Measurements from ENCODE around the gene TMEM266.

Gene TMEM266

DNA sequence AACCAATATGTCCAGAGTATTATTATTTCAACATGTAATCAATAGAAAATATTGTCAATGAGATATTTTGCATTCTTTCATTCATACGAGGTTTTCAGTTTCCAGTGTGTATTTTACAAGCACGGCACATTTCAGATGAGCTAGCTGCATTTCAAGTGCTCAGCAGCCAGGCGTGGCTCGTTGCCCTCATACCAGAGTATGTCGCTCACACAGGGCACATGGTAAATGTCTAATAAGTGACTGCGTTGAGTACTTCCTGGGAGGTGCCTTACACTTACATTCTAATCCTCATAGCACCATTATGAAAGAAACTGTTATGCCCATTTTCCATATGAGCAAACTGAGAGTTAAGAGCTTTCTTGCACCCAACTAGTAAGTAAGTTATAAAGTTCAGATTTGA lies 47.4 kb downstream of the TMEM266 start:
- H3K36me3 ChIP-seq (ENCODE audit: control insufficient read depth, insufficient read depth, low read length, severe bottlenecking) = no peaks in the 10 kb centered on the region
- DNase-seq (ENCODE audit: low read depth) = no peak
- no peak overlapping the region for H3K9ac ChIP-seq (ENCODE audit: low read length)
- no peaks in the 10 kb centered on the region for H3K9me3 ChIP-seq (ENCODE audit: control insufficient read depth, low read length)
- peaks cover 13% of the 10 kb centered on the region for H3K27me3 ChIP-seq (replicated peaks; ENCODE audit: control insufficient read depth, insufficient read depth, low read length)
- no peaks in the 10 kb centered on the region for H3K4me1 ChIP-seq (ENCODE audit: control insufficient read depth, insufficient read depth, low read length)
- no peak overlapping the region for H3K4me3 ChIP-seq (ENCODE audit: low read length)

DNA sequence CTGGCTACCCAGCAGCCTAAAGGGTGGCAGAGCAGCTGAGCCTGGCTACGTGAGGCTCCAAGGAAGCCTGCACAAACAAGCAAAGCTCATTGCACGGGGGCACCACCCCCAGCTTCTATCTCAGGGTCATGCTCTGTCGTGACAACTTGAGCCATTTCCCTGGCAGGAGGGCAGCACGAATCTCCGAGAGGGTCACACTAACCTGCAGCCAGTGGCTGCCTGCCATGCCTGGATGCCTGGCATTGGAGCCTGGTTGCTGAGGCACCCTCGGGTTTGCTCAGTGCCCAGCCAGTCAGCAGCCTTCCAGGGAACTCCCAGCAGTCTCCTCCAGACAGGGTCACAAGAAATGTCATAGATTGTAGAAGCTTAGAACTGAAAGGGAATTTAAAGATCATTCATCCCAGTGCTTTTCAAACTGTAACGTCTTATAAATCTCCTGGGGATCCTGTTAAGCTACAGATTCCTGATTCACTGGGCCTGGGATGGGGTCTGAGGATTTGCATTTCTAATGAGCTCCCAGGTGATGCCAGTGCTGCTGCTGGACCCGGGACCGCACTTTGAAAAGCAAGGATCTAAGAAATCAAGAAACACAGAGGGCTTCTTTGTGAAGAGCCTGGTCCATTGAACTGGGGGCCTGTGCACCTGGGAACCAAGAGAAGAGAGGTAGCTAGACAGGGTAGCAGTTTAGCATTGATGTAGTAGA lies 48.4 kb downstream of the TMEM266 start:
- Histone ChIP-seq H3K9me3 (ENCODE audit: control insufficient read depth, low read length) (no peaks in the 10 kb centered on the region), H3K4me3 (ENCODE audit: low read length) (no peak overlapping the region), H3K27me3 (replicated peaks; ENCODE audit: control insufficient read depth, insufficient read depth, low read length) (peaks cover 8% of the 10 kb centered on the region), H3K4me1 (ENCODE audit: control insufficient read depth, insufficient read depth, low read length) (no peaks in the 10 kb centered on the region), H3K36me3 (ENCODE audit: control insufficient read depth, insufficient read depth, low read length, severe bottlenecking) (no peaks in the 10 kb centered on the region), H3K9ac (ENCODE audit: low read length) (no peak overlapping the region)
- DNase-seq (ENCODE audit: low read depth) = no peak

DNA sequence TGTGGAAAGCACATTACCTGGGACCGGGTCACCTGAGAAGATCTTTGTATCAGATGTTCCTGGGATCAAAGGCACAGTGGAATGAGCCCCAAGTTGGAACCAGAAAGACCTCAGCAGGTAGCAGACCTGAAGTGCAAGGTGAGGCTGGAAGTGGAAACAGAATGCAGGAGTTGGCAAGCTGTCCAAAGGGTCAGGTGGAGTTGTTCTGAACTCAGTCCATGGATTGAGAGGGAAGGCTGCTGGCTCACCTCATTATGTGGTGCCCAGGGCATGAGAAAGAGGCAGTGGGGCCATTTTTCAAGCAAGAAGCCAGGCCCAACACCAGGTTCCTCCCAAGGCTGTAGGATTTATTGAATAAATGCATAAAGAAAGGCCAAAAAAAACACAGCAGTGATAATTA lies 49.3 kb downstream of the TMEM266 start:
- no peak overlapping the region for H3K9ac ChIP-seq (ENCODE audit: low read length)
- H3K4me3 ChIP-seq (ENCODE audit: low read length) = no peak overlapping the region
- H3K9me3 ChIP-seq (ENCODE audit: control insufficient read depth, low read length) = no peaks in the 10 kb centered on the region
- no peaks in the 10 kb centered on the region for H3K4me1 ChIP-seq (ENCODE audit: control insufficient read depth, insufficient read depth, low read length)
- DNase-seq (ENCODE audit: low read depth) = no peak
- no peaks in the 10 kb centered on the region for H3K36me3 ChIP-seq (ENCODE audit: control insufficient read depth, insufficient read depth, low read length, severe bottlenecking)
- peaks cover 7% of the 10 kb centered on the region for H3K27me3 ChIP-seq (replicated peaks; ENCODE audit: control insufficient read depth, insufficient read depth, low read length)

DNA sequence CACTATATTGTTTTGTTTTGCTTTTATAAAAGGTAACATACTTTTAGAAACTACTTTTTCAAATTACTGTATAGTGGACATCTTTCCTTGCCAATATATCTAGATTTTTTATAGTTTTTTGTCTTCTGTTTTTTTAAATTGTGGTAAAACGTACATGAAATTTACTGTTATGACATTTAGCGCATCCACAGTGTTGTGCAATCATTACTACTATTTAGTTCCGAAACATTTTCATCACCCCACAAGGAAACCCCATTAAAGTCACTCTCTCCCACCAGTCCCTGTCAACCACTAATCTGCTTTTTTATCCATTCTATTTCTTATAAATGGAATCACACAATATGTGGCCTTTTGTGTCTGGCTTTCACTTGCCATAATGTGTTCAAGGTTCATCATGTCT lies 54.8 kb downstream of the TMEM266 start:
- Histone ChIP-seq H3K27me3 (replicated peaks; ENCODE audit: control insufficient read depth, insufficient read depth, low read length) (peaks cover 26% of the 10 kb centered on the region), H3K36me3 (ENCODE audit: control insufficient read depth, insufficient read depth, low read length, severe bottlenecking) (no peaks in the 10 kb centered on the region), H3K9me3 (ENCODE audit: control insufficient read depth, low read length) (no peaks in the 10 kb centered on the region), H3K9ac (ENCODE audit: low read length) (no peak overlapping the region), H3K4me3 (ENCODE audit: low read length) (no peak overlapping the region), H3K4me1 (ENCODE audit: control insufficient read depth, insufficient read depth, low read length) (no peaks in the 10 kb centered on the region)
- DNase-seq (ENCODE audit: low read depth) = no peak

DNA sequence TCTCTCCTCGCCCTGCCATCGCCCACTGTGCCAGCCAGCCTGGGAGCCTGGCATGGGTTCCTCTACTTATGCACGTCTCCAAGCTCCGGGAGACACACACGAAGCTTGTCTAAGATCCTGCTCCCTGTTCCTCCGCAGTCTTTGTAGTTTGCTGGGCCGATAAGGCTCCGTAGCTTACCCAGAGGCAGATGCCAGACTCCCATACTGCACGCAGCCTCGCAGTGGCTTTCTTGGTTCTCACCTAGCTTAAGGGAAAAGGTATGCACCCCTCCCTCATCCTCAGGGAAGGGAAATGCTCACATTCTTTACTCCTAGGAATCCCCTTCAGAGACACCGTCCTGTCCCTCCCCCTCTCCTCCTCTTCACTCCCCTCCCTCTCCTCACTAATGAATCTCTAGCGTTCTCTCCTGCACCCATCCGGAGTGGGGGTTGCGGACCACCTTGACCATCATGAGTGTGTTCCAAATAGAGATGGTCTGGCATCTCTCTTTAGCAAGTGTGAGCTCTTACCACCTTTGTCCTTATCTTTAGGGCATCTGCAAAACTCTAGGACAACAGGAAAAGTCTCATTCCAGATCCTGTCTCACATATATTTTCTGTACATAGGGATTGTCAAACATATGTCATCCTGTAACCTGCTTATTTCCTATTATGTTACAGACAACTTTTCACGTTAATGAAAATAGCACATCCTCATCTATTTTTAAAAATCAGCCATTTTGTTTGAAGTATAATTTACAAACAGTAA lies 56.5 kb downstream of the TMEM266 start:
- no peak overlapping the region for H3K4me3 ChIP-seq (ENCODE audit: low read length)
- H3K36me3 ChIP-seq (ENCODE audit: control insufficient read depth, insufficient read depth, low read length, severe bottlenecking) = no peaks in the 10 kb centered on the region
- no peak overlapping the region for H3K9ac ChIP-seq (ENCODE audit: low read length)
- H3K9me3 ChIP-seq (ENCODE audit: control insufficient read depth, low read length) = no peaks in the 10 kb centered on the region
- no peak for DNase-seq (ENCODE audit: low read depth)
- H3K27me3 ChIP-seq (replicated peaks; ENCODE audit: control insufficient read depth, insufficient read depth, low read length) = peaks cover 26% of the 10 kb centered on the region
- H3K4me1 ChIP-seq (ENCODE audit: control insufficient read depth, insufficient read depth, low read length) = no peaks in the 10 kb centered on the region

DNA sequence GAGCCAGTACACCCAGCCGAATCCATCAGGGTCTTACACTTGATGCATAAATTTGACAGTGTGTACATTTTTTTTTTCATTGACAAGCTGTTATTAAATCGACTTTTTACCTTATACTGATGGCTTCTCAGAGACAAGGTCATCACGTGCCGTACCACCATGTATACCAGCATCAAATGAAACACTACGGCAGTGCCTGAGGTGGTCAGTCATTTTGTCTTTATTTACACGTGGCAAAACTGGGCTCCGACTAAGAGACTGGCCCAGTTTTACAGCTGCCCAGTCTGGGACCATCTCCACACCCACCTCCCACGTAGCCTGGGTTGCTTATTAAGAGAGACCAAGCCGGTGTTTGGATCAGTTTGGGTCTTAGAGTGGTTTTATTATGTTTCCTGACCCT lies 57.4 kb downstream of the TMEM266 start:
- Histone ChIP-seq H3K4me1 (ENCODE audit: control insufficient read depth, insufficient read depth, low read length) (no peaks in the 10 kb centered on the region), H3K36me3 (ENCODE audit: control insufficient read depth, insufficient read depth, low read length, severe bottlenecking) (no peaks in the 10 kb centered on the region), H3K9me3 (ENCODE audit: control insufficient read depth, low read length) (no peaks in the 10 kb centered on the region), H3K4me3 (ENCODE audit: low read length) (no peak overlapping the region), H3K27me3 (replicated peaks; ENCODE audit: control insufficient read depth, insufficient read depth, low read length) (peaks cover 31% of the 10 kb centered on the region), H3K9ac (ENCODE audit: low read length) (no peak overlapping the region)
- DNase-seq (ENCODE audit: low read depth) = no peak

DNA sequence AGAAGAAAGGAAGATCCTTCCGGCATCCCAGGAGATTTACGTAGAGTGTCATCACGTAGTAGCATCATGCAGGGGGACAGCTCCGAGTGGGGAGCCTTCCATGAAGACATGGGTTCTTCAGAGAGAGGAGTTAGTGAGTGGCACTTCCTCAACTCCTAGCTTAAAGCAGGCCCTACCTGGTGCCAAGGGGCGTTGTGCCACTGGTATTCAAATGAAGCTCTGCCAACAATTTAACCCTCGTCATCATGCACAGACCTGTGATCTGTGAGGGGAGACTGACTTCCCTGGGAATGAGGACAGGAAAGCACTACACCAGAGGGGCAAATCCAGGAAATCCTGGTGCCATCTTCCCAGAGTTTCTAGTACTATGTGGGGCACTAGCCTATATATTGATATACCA lies 59.0 kb downstream of the TMEM266 start:
- H3K27me3 ChIP-seq (replicated peaks; ENCODE audit: control insufficient read depth, insufficient read depth, low read length) = peaks cover 37% of the 10 kb centered on the region
- no peak overlapping the region for H3K9ac ChIP-seq (ENCODE audit: low read length)
- H3K4me3 ChIP-seq (ENCODE audit: low read length) = no peak overlapping the region
- DNase-seq (ENCODE audit: low read depth) = no peak
- no peaks in the 10 kb centered on the region for H3K9me3 ChIP-seq (ENCODE audit: control insufficient read depth, low read length)
- H3K4me1 ChIP-seq (ENCODE audit: control insufficient read depth, insufficient read depth, low read length) = no peaks in the 10 kb centered on the region
- no peaks in the 10 kb centered on the region for H3K36me3 ChIP-seq (ENCODE audit: control insufficient read depth, insufficient read depth, low read length, severe bottlenecking)

DNA sequence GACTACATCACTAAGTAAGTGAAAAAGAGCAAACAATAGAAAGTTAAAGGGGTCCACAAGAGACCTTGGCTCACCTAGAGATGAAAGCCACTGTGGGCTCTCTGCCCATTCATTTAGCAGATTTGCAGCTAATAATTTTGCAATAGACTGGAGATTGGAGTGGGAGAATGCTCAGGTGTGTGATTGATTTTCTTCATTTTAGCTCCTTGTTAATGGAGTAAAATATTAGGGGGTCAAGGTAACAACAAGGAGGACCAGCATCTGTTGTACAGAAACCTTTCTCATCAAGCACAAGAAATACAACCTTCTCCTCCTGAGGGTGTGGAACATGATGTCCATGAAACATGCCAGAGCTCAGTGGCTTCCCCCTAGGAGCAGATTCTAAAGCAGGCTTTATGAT lies 63.2 kb downstream of the TMEM266 start:
- H3K9ac ChIP-seq (ENCODE audit: low read length) = no peak overlapping the region
- H3K27me3 ChIP-seq (replicated peaks; ENCODE audit: control insufficient read depth, insufficient read depth, low read length) = peaks cover 22% of the 10 kb centered on the region
- H3K36me3 ChIP-seq (ENCODE audit: control insufficient read depth, insufficient read depth, low read length, severe bottlenecking) = no peaks in the 10 kb centered on the region
- no peaks in the 10 kb centered on the region for H3K4me1 ChIP-seq (ENCODE audit: control insufficient read depth, insufficient read depth, low read length)
- peaks cover 8% of the 10 kb centered on the region for H3K9me3 ChIP-seq (ENCODE audit: control insufficient read depth, low read length)
- no peak for DNase-seq (ENCODE audit: low read depth)
- no peak overlapping the region for H3K4me3 ChIP-seq (ENCODE audit: low read length)

DNA sequence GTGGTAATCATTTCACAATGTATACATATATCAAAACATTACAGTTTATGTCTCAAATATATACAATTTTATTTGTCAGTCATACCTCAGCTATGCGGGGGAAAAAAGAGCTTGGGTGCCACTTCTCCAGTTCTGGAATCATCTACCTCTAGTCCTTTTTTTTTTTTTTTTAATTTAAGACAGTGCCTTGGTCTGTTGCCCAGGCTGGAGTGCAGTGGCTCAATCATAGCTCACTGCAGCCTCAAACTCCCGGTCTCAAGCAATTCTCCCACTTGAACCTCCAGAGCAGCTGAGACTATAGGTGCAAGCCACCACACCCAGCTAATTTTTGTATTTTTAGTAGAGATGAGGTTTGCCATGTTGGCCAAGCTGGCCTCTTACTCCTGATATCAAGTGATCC lies 67.4 kb downstream of the TMEM266 start:
- no peak overlapping the region for H3K4me3 ChIP-seq (ENCODE audit: low read length)
- H3K36me3 ChIP-seq (ENCODE audit: control insufficient read depth, insufficient read depth, low read length, severe bottlenecking) = no peaks in the 10 kb centered on the region
- no peak overlapping the region for H3K9ac ChIP-seq (ENCODE audit: low read length)
- H3K9me3 ChIP-seq (ENCODE audit: control insufficient read depth, low read length) = peaks cover 8% of the 10 kb centered on the region
- no peaks in the 10 kb centered on the region for H3K4me1 ChIP-seq (ENCODE audit: control insufficient read depth, insufficient read depth, low read length)
- peaks cover 38% of the 10 kb centered on the region for H3K27me3 ChIP-seq (replicated peaks; ENCODE audit: control insufficient read depth, insufficient read depth, low read length)
- DNase-seq (ENCODE audit: low read depth) = no peak

DNA sequence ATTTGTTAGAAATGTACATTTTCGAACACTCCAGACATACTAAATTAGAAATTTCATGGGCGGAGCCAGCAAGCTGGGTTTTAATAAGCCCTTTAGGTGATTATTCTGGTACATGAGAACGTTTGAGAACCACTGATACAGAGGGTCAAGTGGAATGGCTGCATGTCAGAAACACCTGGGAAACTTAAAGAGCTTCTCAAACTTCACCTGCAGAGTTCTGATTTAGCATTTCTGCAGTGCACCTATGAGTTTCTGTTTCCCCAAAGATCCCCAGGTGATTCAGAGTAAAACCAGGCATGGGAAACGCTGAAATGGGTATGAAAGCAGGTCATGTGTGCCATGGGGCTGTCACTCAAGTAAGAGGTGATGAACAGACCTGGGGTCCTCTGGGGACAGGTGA lies 68.1 kb downstream of the TMEM266 start:
- H3K36me3 ChIP-seq (ENCODE audit: control insufficient read depth, insufficient read depth, low read length, severe bottlenecking) = no peaks in the 10 kb centered on the region

DNA sequence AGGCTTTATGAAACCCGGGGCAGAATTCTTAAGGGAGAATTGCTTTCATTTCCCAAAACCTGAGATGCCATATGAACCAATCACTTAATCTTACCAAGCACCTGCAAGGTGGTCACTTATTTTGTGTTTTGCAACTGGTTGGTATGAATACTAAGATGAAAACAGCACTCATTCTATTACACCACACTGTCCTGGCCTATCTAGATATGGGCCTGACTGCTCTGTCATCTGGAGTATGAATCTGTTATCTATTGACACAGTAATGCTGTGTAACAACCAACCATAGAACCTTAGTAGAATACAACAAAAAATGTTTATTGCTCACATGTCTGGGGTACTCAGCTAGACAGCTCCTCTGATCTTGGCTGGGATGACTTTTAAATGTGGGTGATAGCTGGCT lies 74.8 kb downstream of the TMEM266 start:
- Histone ChIP-seq H3K9ac (ENCODE audit: low read length) (no peak overlapping the region), H3K9me3 (ENCODE audit: control insufficient read depth, low read length) (peaks cover 6% of the 10 kb centered on the region), H3K36me3 (ENCODE audit: control insufficient read depth, insufficient read depth, low read length, severe bottlenecking) (no peaks in the 10 kb centered on the region), H3K27me3 (replicated peaks; ENCODE audit: control insufficient read depth, insufficient read depth, low read length) (peaks cover 55% of the 10 kb centered on the region), H3K4me1 (ENCODE audit: control insufficient read depth, insufficient read depth, low read length) (no peaks in the 10 kb centered on the region), H3K4me3 (ENCODE audit: low read length) (no peak overlapping the region)
- no peak for DNase-seq (ENCODE audit: low read depth)

More for the DNA sequence above, 68.1 kb downstream of the TMEM266 start:
- no peaks in the 10 kb centered on the region for H3K4me1 ChIP-seq (ENCODE audit: control insufficient read depth, insufficient read depth, low read length)
- no peak overlapping the region for H3K4me3 ChIP-seq (ENCODE audit: low read length)
- no peak for DNase-seq (ENCODE audit: low read depth)
- no peak overlapping the region for H3K9ac ChIP-seq (ENCODE audit: low read length)
- H3K27me3 ChIP-seq (replicated peaks; ENCODE audit: control insufficient read depth, insufficient read depth, low read length) = peaks cover 33% of the 10 kb centered on the region
- H3K9me3 ChIP-seq (ENCODE audit: control insufficient read depth, low read length) = peaks cover 8% of the 10 kb centered on the region
